ENCODE results near the gene CORO7.

Gene CORO7

DNA sequence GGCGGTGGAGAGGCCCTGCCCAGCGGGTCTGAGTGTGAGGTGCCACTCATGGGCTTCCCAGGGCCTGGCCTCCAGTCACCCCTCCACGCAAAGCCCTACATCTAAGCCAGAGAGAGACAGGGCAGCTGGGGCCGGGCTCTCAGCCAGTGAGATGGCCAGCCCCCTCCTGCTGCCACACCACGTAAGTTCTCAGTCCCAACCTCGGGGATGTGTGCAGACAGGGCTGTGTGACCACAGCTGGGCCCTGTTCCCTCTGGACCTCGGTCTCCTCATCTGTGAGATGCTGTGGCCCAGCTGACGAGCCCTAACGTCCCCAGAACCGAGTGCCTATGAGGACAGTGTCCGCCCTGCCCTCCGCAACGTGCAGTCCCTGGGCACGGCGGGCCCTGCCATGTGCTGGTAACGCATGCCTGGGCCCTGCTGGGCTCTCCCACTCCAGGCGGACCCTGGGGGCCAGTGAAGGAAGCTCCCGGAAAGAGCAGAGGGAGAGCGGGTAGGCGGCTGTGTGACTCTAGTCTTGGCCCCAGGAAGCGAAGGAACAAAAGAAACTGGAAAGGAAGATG, 33.5 kb downstream of the CORO7 start:
- TF ChIP-seq, protein P1, sequence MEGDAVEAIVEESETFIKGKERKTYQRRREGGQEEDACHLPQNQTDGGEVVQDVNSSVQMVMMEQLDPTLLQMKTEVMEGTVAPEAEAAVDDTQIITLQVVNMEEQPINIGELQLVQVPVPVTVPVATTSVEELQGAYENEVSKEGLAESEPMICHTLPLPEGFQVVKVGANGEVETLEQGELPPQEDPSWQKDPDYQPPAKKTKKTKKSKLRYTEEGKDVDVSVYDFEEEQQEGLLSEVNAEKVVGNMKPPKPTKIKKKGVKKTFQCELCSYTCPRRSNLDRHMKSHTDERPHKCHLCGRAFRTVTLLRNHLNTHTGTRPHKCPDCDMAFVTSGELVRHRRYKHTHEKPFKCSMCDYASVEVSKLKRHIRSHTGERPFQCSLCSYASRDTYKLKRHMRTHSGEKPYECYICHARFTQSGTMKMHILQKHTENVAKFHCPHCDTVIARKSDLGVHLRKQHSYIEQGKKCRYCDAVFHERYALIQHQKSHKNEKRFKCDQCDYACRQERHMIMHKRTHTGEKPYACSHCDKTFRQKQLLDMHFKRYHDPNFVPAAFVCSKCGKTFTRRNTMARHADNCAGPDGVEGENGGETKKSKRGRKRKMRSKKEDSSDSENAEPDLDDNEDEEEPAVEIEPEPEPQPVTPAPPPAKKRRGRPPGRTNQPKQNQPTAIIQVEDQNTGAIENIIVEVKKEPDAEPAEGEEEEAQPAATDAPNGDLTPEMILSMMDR (IDR thresholded peaks at IDR 0.05; ENCODE audit: insufficient read depth, low read depth, low read length, missing control alignments): no peak
- no peak for DNase-seq (ENCODE audit: low read depth)
- no peak overlapping the region for H3K4me3 ChIP-seq (ENCODE audit: low read length)

DNA sequence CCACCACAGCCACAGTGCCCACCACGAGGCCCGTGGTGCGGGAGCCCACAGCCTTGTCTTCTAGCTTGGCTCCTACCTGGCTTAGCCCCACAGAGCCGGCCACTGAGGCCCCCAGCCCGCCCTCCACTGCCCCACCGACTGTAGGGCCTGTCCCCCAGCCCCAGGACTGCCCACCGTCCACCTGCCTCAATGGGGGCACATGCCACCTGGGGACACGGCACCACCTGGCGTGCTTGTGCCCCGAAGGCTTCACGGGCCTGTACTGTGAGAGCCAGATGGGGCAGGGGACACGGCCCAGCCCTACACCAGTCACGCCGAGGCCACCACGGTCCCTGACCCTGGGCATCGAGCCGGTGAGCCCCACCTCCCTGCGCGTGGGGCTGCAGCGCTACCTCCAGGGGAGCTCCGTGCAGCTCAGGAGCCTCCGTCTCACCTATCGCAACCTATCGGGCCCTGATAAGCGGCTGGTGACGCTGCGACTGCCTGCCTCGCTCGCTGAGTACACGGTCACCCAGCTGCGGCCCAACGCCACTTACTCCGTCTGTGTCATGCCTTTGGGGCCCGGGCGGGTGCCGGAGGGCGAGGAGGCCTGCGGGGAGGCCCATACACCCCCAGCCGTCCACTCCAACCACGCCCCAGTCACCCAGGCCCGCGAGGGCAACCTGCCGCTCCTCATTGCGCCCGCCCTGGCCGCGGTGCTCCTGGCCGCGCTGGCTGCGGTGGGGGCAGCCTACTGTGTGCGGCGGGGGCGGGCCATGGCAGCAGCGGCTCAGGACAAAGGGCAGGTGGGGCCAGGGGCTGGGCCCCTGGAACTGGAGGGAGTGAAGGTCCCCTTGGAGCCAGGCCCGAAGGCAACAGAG, 34.2 kb downstream of the CORO7 start:
- DNase-seq (ENCODE audit: low read depth): no peak
- TF ChIP-seq, protein P1 (IDR thresholded peaks at IDR 0.05; ENCODE audit: insufficient read depth, low read depth, low read length, missing control alignments): no peak
- H3K4me3 ChIP-seq (ENCODE audit: low read length): no peak overlapping the region

DNA sequence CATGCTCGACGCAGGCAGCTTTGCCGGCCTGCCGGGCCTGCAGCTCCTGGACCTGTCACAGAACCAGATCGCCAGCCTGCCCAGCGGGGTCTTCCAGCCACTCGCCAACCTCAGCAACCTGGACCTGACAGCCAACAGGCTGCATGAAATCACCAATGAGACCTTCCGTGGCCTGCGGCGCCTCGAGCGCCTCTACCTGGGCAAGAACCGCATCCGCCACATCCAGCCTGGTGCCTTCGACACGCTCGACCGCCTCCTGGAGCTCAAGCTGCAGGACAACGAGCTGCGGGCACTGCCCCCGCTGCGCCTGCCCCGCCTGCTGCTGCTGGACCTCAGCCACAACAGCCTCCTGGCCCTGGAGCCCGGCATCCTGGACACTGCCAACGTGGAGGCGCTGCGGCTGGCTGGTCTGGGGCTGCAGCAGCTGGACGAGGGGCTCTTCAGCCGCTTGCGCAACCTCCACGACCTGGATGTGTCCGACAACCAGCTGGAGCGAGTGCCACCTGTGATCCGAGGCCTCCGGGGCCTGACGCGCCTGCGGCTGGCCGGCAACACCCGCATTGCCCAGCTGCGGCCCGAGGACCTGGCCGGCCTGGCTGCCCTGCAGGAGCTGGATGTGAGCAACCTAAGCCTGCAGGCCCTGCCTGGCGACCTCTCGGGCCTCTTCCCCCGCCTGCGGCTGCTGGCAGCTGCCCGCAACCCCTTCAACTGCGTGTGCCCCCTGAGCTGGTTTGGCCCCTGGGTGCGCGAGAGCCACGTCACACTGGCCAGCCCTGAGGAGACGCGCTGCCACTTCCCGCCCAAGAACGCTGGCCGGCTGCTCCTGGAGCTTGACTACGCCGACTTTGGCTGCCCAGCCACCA, 35.1 kb downstream of the CORO7 start:
- no peak overlapping the region for H3K4me3 ChIP-seq (ENCODE audit: low read length)
- no peak for DNase-seq (ENCODE audit: low read depth)
- TF ChIP-seq, protein P1 (IDR thresholded peaks at IDR 0.05; ENCODE audit: insufficient read depth, low read depth, low read length, missing control alignments): no peak

DNA sequence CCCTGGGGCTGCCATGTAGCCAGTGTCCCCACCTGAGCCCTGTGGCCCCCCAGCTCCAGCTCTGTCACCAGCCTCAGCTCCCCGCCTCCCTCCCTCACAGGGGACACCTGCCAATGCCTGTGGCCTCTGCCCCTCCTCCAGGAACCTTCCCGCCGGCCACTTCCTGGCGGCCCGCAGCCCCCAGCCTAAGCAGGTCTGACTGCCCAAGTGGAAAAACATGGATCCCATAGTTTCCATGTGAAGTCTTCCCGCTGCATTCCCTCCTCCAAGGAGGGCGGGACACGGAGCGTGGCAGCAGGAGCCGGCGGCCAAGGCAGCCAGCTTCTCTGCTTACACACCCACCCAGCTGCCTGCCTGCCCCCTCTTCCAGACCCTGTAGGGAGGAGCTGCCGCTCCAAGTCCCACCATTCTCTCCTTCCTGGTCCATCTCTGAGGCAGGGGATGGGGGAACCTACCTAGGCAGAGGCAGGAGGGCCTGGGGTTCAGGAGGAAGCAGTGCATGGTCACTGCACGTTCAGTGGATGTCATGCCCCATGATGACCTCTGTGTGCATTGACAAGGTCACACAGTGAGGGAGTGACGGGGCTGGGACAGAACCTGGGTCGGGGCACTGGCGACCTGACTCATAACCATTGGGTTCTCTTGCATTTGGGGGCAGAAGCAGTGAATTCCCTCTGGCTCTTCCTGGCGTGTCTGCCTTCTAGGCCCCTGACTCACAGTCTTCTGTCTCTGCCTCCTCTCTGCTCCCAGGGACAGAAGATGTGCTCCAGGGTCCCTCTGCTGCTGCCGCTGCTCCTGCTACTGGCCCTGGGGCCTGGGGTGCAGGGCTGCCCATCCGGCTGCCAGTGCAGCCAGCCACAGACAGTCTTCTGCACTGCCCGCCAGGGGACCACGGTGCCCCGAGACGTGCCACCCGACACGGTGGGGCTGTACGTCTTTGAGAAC, 36.0 kb downstream of the CORO7 start:
- TF ChIP-seq, protein P1 (IDR thresholded peaks at IDR 0.05; ENCODE audit: insufficient read depth, low read depth, low read length, missing control alignments): no peak
- no peak for DNase-seq (ENCODE audit: low read depth)

DNA sequence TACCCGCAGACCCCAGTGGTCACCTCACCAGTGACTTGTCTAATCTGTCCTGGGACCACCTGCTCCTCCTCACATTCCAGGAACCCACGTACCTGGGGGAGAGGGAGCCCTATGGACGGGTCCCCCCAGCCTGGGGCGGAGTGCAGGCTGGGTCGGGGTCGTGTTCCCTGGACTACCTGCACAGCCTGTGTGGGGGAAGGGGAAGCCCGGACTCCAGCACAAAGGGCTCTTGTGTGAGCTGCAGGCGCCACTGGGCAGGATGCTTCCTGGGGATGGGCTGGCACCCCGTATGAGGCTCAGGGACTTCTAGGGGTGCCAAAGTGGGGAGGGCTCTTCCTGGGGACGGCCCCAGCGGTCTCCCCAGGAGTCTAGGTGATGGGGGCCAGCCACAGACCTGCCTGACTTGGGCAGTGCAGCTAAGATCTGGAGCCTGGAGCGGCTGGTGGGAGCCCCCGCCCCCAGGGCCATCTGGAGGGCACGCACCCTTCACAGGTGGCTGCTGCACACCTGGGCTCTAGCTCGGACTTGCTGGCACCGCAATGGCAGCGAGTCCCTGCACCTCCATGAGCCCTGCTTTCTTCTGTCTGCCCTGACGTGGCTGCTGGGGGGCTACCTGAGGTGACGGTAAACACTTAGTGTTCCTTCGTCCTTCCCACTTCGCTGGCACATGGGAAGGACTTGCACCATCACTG, 37.3 kb downstream of the CORO7 start:
- TF ChIP-seq, protein P1 (IDR thresholded peaks at IDR 0.05; ENCODE audit: insufficient read depth, low read depth, low read length, missing control alignments): no peak
- H3K4me3 ChIP-seq (ENCODE audit: low read length): no peak overlapping the region
- no peak for DNase-seq (ENCODE audit: low read depth)

More for the DNA sequence above, 36.0 kb downstream of the CORO7 start:
- H3K4me3 ChIP-seq (ENCODE audit: low read length): no peak overlapping the region
